Fibroblast of mammary gland (primary cell): Measurements from ENCODE around the gene UBTD2.

Experiments used
- DNase-seq: peaks from one replicate; pipeline ENCODE4 v3.0.0-alpha.2; 2010; ENCODE audit warnings: low read depth
- H3K4me3 ChIP-seq: 2 replicates; pipeline ENCODE4 v1.5.1; 2011; ENCODE audit warnings: low read depth, mild to moderate bottlenecking, low read length, moderate library complexity; ENCODE audit not compliant: control insufficient read depth
- TF ChIP-seq, protein P1 (sequence below): conservative IDR thresholded peaks from 2 replicates; pipeline ENCODE4 v1.5.1; 2011; ENCODE audit warnings: low read depth, low read length, inconsistent platforms; ENCODE audit not compliant: control insufficient read depth, insufficient read depth

The UBTD2 gene

DNA sequence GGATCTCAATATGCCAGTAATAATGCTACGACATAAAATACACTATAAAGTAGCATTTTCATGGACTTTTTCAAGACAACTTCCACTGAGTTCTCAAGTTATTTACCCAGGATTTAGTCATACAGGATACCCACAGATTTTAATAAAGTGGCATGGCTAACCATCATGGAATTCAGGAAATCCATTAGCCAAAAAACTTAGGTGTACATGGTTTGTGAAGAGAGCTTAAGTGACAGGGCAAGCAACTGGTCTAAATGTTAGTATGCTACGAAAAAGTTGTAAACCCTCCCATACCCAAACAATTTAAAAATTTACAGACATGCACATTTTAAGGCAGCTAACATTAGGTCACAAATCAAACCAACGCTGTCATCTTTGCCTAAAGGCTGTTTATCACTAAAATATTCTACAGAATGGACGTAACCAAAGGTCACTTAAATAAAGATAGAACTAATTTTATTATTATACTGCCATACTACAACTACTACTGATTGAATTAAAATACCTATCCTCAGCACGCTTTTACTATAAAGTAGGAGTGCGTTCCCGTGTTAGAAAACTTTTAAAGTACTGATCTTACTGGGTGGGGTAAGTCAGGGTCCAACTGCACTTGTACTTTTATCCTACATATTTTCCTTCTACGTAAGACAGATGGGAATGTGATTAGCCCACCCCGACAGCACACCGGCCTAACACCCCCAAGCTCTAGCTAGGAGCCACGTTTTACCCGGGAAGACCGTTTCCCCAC is 1.1 kb downstream of the UBTD2 start:
- peak; percentile 24 for DNase-seq
- TF ChIP-seq, protein P1, sequence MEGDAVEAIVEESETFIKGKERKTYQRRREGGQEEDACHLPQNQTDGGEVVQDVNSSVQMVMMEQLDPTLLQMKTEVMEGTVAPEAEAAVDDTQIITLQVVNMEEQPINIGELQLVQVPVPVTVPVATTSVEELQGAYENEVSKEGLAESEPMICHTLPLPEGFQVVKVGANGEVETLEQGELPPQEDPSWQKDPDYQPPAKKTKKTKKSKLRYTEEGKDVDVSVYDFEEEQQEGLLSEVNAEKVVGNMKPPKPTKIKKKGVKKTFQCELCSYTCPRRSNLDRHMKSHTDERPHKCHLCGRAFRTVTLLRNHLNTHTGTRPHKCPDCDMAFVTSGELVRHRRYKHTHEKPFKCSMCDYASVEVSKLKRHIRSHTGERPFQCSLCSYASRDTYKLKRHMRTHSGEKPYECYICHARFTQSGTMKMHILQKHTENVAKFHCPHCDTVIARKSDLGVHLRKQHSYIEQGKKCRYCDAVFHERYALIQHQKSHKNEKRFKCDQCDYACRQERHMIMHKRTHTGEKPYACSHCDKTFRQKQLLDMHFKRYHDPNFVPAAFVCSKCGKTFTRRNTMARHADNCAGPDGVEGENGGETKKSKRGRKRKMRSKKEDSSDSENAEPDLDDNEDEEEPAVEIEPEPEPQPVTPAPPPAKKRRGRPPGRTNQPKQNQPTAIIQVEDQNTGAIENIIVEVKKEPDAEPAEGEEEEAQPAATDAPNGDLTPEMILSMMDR, result no peak
- H3K4me3 ChIP-seq, result peak overlapping the region; percentile 68

DNA sequence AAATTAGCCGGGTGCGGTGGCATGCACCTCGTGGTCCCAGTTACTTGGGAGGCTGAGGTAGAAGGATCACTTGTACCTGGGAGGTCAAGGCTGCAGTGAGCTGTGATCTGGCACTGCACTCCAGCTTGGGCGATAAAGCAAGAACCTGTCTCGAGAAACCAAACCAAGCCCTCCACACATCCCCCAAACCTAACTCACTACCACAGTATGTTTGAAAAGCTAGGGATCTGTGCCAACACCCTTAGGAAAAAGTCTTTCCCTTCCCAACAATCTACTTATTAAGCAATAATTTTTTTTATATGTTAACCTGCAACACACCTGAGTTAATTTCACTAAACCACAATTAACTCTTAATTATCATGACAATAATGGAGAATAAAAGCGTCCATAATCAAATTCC is 2.2 kb downstream of the UBTD2 start:
- TF ChIP-seq, protein P1, result no peak
- H3K4me3 ChIP-seq, result peak overlapping the region; percentile 68
- no peak for DNase-seq

DNA sequence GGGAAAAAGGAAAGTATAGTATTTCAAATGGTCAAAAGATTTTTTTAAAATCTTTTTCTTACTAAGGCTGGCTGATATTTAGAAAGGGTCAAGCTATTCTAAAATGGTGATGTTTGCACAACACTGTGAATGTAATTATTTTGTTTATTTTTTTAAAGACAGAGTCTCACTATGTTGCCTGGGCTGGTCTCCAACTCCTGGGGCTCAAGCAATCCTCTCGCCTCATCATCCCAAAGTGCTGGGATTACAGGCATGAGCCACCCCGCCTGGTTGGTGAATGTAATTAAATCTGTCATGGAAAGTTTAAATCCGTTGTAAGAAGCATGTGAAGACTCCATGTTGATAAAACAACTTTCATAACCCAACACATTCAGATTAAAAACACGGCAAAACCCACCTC is 2.6 kb downstream of the UBTD2 start:
- DNase-seq, result peak; percentile 69
- H3K4me3 ChIP-seq, result peak overlapping the region; percentile 68
- TF ChIP-seq, protein P1, result no peak

DNA sequence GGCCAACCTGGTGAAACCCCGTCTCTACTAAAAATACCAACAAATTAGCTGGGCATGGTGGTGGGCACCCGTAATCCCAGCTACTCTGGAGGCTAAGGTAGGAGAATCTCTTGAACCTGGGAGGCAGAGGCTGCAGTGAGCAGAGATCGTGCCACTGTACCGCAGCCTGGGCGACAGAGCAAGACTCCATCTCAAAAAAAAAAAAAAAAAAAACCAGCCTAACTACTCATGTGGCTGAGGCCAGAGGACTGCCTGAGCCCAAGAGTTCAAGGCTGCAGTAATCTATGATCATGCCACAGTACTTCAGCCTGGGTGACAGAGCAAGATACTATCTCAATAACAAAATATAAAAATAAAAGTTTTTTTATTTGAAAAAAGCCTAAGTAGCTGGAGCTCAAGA is 3.2 kb downstream of the UBTD2 start:
- TF ChIP-seq, protein P1, result no peak

DNA sequence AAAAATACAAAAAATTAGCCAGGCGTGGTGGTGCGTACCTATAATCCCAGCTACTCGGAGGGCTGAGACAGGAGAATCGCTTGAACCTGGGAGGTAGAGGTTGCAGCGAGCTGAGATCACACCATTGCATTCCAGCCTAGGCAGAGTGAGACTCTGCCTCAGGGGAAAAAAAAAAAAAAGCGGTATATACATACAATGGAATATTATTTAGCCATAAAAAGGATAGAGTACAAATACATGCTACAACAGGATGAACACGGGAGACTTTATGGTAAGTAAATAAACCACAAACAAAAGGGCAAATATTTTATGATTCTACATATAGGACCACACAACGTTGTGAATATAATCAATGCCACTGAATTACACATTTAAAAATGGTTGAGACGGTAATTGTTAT is 5.2 kb downstream of the UBTD2 start:
- TF ChIP-seq, protein P1, result no peak
- no peak overlapping the region for H3K4me3 ChIP-seq
- DNase-seq, result no peak

More for the DNA sequence above, 3.2 kb downstream of the UBTD2 start:
- DNase-seq, result no peak
- no peak overlapping the region for H3K4me3 ChIP-seq

DNA sequence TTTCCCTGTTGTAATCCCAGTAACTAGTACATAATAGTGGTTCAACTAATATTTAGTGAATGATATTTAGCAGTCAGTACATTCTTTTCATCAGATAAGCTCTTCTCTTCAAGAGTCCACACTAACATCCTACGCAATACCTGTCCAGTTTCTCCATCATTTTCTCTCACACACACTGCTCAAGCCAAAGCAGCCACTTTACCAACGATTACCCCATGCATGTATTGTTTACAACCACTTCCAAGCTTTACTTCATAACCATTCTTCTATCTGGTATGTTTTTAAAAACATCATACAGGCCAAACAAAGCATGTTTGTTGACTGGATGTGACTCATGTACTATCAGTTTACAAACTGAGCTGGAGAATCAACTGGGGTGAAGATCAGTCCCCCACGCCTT is 7.3 kb downstream of the UBTD2 start:
- peak; percentile 65 for DNase-seq
- no peak overlapping the region for H3K4me3 ChIP-seq
- TF ChIP-seq, protein P1, result no peak
